GM12878 (cell line): ENCODE measurements around the gene CAST. TPM values are rescaled to one million over a fixed set of nuclear protein-coding genes. Genes with fewer than 3 reads are reported as not detected.

Source experiments
- ATAC-seq: fragments of 200-7000 bp; cut with Tn5 transposase; 3 replicates; pipeline ENCODE4 v1.9.1; 2020; ENCODE audit warnings: mild to moderate bottlenecking, moderate library complexity
- BruUV-seq: library from RNA; stranded (reverse); fragments of 400-500 nt; replicated peaks from 2 replicates; lab custom pipeline; 2021; lab: Mats Ljungman, UMichigan
- CTCF ChIA-PET: fragments of 300-600 bp; sonication (Branson Sonifier 250); formaldehyde crosslinking; extraction: SDS; loops from one replicate; lab custom pipeline; 2021; ENCODE audit warnings: inconsistent platforms; lab: Yijun Ruan, JAX
- POLR2A ChIA-PET: fragments of 350-600 bp; formaldehyde crosslinking; extraction: SDS; loops from one replicate; lab custom pipeline; 2021; ENCODE audit warnings: inconsistent platforms; lab: Charles Lee
- RAD21 ChIA-PET: fragments of 300-600 bp; sonication (Branson Sonifier 250); formaldehyde crosslinking; loops from one replicate; lab custom pipeline; 2023; ENCODE audit warnings: antibody characterized with exemption; ENCODE audit not compliant: unreplicated experiment; lab: Charles Lee
- SMC1A ChIA-PET: fragments of 300-600 bp; sonication (Branson Sonifier 250); formaldehyde crosslinking; loops from one replicate; lab custom pipeline; 2023; ENCODE audit not compliant: unreplicated experiment, uncharacterized antibody; lab: Charles Lee
- DNase-seq: peaks from one replicate; pipeline ENCODE4 v3.0.0-alpha.2; 2011; ENCODE audit warnings: low read depth, low spot score
- FAIRE-seq: peaks from 3 replicates; lab custom pipeline; 2011; peaks lifted over from hg19 to GRCh38; lab: Jason Lieb, UNC
- H2AFZ ChIP-seq: 2 replicates; pipeline ENCODE4 v1.6.0; 2011; ENCODE audit warnings: low read depth, low read length, control low read depth; ENCODE audit not compliant: control insufficient read depth
- H3K27ac ChIP-seq: 2 replicates; pipeline ENCODE4 v1.5.1; 2011; ENCODE audit warnings: control low read depth; ENCODE audit not compliant: control insufficient read depth, insufficient read depth
- H3K27me3 ChIP-seq, 2 experiments: replicated peaks in 1 of 2; 2 replicates each; pipeline versions ENCODE4 v1.6.0 to v1.6.1; 2011; ENCODE audit warnings: low read length in 1 of 2; ENCODE audit not compliant: control insufficient read depth in 2 of 2, insufficient read depth in 2 of 2
- H3K36me3 ChIP-seq, 2 experiments: 2 replicates each; pipeline ENCODE4 v1.5.1; 2011; ENCODE audit warnings: low read length in 1 of 2; ENCODE audit not compliant: control insufficient read depth in 2 of 2, insufficient read depth in 2 of 2
- H3K4me1 ChIP-seq: 2 replicates; pipeline ENCODE4 v1.6.1; 2011; ENCODE audit warnings: mild to moderate bottlenecking, low read length, moderate library complexity, mixed read lengths; ENCODE audit not compliant: control insufficient read depth, insufficient read depth
- H3K4me2 ChIP-seq: 2 replicates; pipeline ENCODE4 v1.6.0; 2011; ENCODE audit warnings: control low read depth; ENCODE audit not compliant: control insufficient read depth, insufficient read depth
- H3K4me3 ChIP-seq: fragments of 200-600 bp; sonication (generic); 2 replicates; pipeline ENCODE4 v1.5.1; 2016
- H3K79me2 ChIP-seq: 2 replicates; pipeline ENCODE4 v1.6.0; 2011; ENCODE audit warnings: low read length; ENCODE audit not compliant: control insufficient read depth, insufficient read depth
- H3K9ac ChIP-seq: 2 replicates; pipeline ENCODE4 v1.8.0; 2011; ENCODE audit warnings: low read length, control low read depth, mixed read lengths; ENCODE audit not compliant: control insufficient read depth, insufficient read depth
- H3K9me3 ChIP-seq: replicated peaks from 3 replicates; pipeline ENCODE4 v1.5.1; 2011; ENCODE audit warnings: mild to moderate bottlenecking, low read length; ENCODE audit not compliant: control insufficient read depth, insufficient read depth
- H4K20me1 ChIP-seq: 2 replicates; pipeline ENCODE4 v1.6.0; 2011; ENCODE audit not compliant: control insufficient read depth, insufficient read depth
- CBX3 ChIP-seq: fragments of 200-600 bp; sonication (generic); IDR thresholded peaks from 2 replicates; pipeline ENCODE4 v1.6.1; 2016; ENCODE audit warnings: low read depth, borderline replicate concordance
- CHD1 ChIP-seq: IDR thresholded peaks from 2 replicates; pipeline ENCODE4 v1.6.1; 2012; ENCODE audit warnings: low read depth, low read length, improper control_type of control experiment
- EED ChIP-seq: sonication (generic); IDR thresholded peaks from 2 replicates; pipeline ENCODE4 v1.6.1; 2016; ENCODE audit warnings: antibody characterized with exemption, low read depth
- RAD21 ChIP-seq: IDR thresholded peaks from 2 replicates; pipeline ENCODE4 v1.6.1; 2011; ENCODE audit warnings: mild to moderate bottlenecking, low read depth, low read length, moderate library complexity; ENCODE audit not compliant: insufficient read depth
- SIX5 ChIP-seq: IDR thresholded peaks from 2 replicates; pipeline ENCODE4 v1.6.1; 2011; ENCODE audit warnings: mild to moderate bottlenecking, low read depth, low read length, moderate library complexity; ENCODE audit not compliant: severe bottlenecking
- SREBF1 ChIP-seq: IDR thresholded peaks from 2 replicates; pipeline ENCODE4 v1.6.1; 2012; ENCODE audit warnings: mild to moderate bottlenecking, low read length
- WGBS: methylation state at CpG from one replicate; pipeline ENCODE4 v1.1.6; 2016; ENCODE audit warnings: low lambda C conversion rate; ENCODE audit not compliant: insufficient replicate concordance, insufficient coverage; ENCODE audit errors: missing lambda C conversion rate; 5-methylcytosine and 5-hydroxymethylcytosine counted together
- in situ Hi-C: fragments of 300-500 bp; cut with MboI; formaldehyde crosslinking; loops from 9 replicates; pipeline ENCODE4 v1.14.3; 2018; ENCODE audit warnings: mixed read lengths
- intact Hi-C: fragments of 100-400 bp; cut with micrococcal nuclease; formaldehyde crosslinking; loops from one replicate; pipeline ENCODE4 v1.14.2; 2022; ENCODE audit not compliant: unreplicated experiment
- polyA plus RNA-seq, 11 experiments: library from polyadenylated mRNA; depleted of rRNA in 4 of 11; unstranded in 6 of 11; stranded (reverse) in 5 of 11; fragments of >200 nt; fragmentation: Nextera tagmentation in 4 of 11; fragmentation: Illumina TruSeq in 1 of 11; extraction: Ambion mirVana in 4 of 11; extraction: Trizol in 1 of 11; gene quantifications; 1 replicate in 1 of 11; 2 replicates in 10 of 11; pipeline versions ENCODE4 v1.2.1 to v1.2.3, GENCODE V29; 2011 to 2016; ENCODE audit warnings: inconsistent platforms in 2 of 11, missing spikeins in 2 of 11, low read depth in 1 of 11
- total RNA-seq, 4 experiments: library from RNA; depleted of rRNA in 3 of 4; stranded (reverse); fragments of >200 nt in 3 of 4; fragmentation: Illumina TruSeq in 1 of 4; extraction: Trizol in 1 of 4; gene quantifications; 2 replicates each; pipeline versions ENCODE4 v1.2.1 to v1.2.3, GENCODE V29; 2013 to 2021

The CAST gene
- total and polyA plus RNA-seq, 10 of the 15 experiments (the other 5 are each of a cell fraction or from before 2014, with no cell fraction given): 31.7 to 140 (median 68.5) TPM

GRCh38 chr5:96785326-96786109 is 123.3 kb downstream of the CAST start:
- Histone ChIP-seq H3K9ac (no peak overlapping the region), H3K9me3 (no peaks in the 10 kb centered on the region), H3K27ac (no peak overlapping the region), H3K4me1 (no peaks in the 10 kb centered on the region), H3K27me3 (no peaks in the 10 kb centered on the region), H4K20me1 (no peaks in the 10 kb centered on the region), H2AFZ (no peak overlapping the region), H3K4me2 (no peak overlapping the region), H3K79me2 (no peaks in the 10 kb centered on the region), H3K36me3 (peaks cover 6 to 33% of the 10 kb centered on the region in 2 experiments), H3K4me3 (no peak overlapping the region)
- intact Hi-C loops (no loop called here), in situ Hi-C loops (no loop called here)
- TF ChIP-seq EED (no peak), CHD1 (no peak), RAD21 (no peak), SREBF1 (no peak), SIX5 (no peak), CBX3 (no peak)
- SMC1A ChIA-PET: interaction anchor here (0.9 to 2.2 kb wide), 5 partner anchors 15 to 381 kb away, joined by 3 to 6 read pairs (median 3); partner anchors contain the start of gene LIX1
- BruUV-seq: TSS peak; percentile 24
- ATAC-seq (no peak), FAIRE-seq (no peak), DNase-seq (no peak)
- CTCF ChIA-PET: interaction anchor here (0.6 to 1.9 kb wide), 6 partner anchors 9 to 376 kb away, joined by 3 to 9 read pairs (median 4); partner anchors contain the start of gene ERAP1
- POLR2A ChIA-PET: no interaction called here
- 90% methylated on average over 14 of the region's 14 CpGs for WGBS
- RAD21 ChIA-PET: no interaction called here
